HepG2 (cell line): ENCODE measurements around the gene PTPMT1. TPM values are rescaled to one million over a fixed set of nuclear protein-coding genes. Genes with fewer than 3 reads are reported as not detected.

ENCODE experiments used
- ATAC-seq: fragments of 200-7000 bp; cut with Tn5 transposase; 3 replicates; pipeline ENCODE4 v1.9.1; 2020; ENCODE audit warnings: mild to moderate bottlenecking, moderate library complexity
- BruUV-seq: library from RNA; stranded (reverse); fragments of 400-500 nt; replicated peaks from 2 replicates; lab custom pipeline; 2021; lab: Mats Ljungman, UMichigan
- CTCF ChIA-PET: fragments of 300-600 bp; formaldehyde crosslinking; extraction: SDS; loops from one replicate; lab custom pipeline; 2021; ENCODE audit warnings: low total read pairs, inconsistent platforms, low intra/inter-chr PET ratio; lab: Yijun Ruan, JAX
- POLR2A ChIA-PET: fragments of 350-600 bp; sonication (Branson Sonifier 250); formaldehyde crosslinking; loops from one replicate; lab custom pipeline; 2020; ENCODE audit warnings: antibody characterized with exemption, inconsistent platforms; lab: Yijun Ruan, JAX
- DNase-seq: peaks from one replicate; pipeline ENCODE4 v3.0.0-alpha.2; 2015; ENCODE audit warnings: low spot score
- FAIRE-seq: peaks from 3 replicates; lab custom pipeline; 2011; peaks lifted over from hg19 to GRCh38; lab: Jason Lieb, UNC
- H2AFZ ChIP-seq: one replicate; pipeline ENCODE4 v1.6.1; 2011; ENCODE audit warnings: low read length, inconsistent platforms
- H3K27ac ChIP-seq: fragments of 300-600 bp; 3 replicates; pipeline ENCODE4 v1.8.0; 2011; ENCODE audit warnings: mixed run types, mild to moderate bottlenecking, mixed read lengths, low read length, inconsistent platforms; ENCODE audit not compliant: insufficient read depth; ENCODE audit errors: extremely low read length
- H3K27me3 ChIP-seq, 2 experiments: fragments of 200-600 bp in 1 of 2; 2 replicates in 1 of 2; 3 replicates in 1 of 2; pipeline versions ENCODE4 v1.6.0 to v1.8.0; 2011; ENCODE audit warnings: low read length in 2 of 2, mild to moderate bottlenecking in 2 of 2, moderate library complexity in 2 of 2, inconsistent platforms in 1 of 2; ENCODE audit not compliant: insufficient read depth in 2 of 2, control insufficient read depth in 1 of 2
- H3K36me3 ChIP-seq, 2 experiments: fragments of 200-600 bp in 1 of 2; replicated peaks in 1 of 2; 2 replicates in 1 of 2; 3 replicates in 1 of 2; pipeline versions ENCODE4 v1.5.1 to v1.8.0; 2011; ENCODE audit warnings: low read length in 2 of 2, inconsistent platforms in 1 of 2; ENCODE audit not compliant: insufficient read depth in 2 of 2, control insufficient read depth in 1 of 2
- H3K4me1 ChIP-seq: 2 replicates; pipeline ENCODE4 v1.5.1; 2012; ENCODE audit warnings: low read length, inconsistent platforms; ENCODE audit not compliant: insufficient read depth
- H3K4me2 ChIP-seq: 2 replicates; pipeline ENCODE4 v1.6.0; 2011; ENCODE audit warnings: low read depth, low read length, inconsistent platforms
- H3K4me3 ChIP-seq, 3 experiments: fragments of 200-600 bp in 1 of 3; sonication (generic), shearing (Covaris generic) in 1 of 3; replicated peaks in 1 of 3; 2 replicates each; pipeline ENCODE4 v1.5.1; 2011 to 2016; ENCODE audit warnings: low read length in 3 of 3, inconsistent platforms in 2 of 3, low read depth in 2 of 3, mild to moderate bottlenecking in 2 of 3, control low read depth in 1 of 3, mixed read lengths in 1 of 3; ENCODE audit not compliant: insufficient read depth in 1 of 3
- H3K79me2 ChIP-seq: one replicate; pipeline ENCODE4 v1.6.1; 2011; ENCODE audit warnings: low read length, inconsistent platforms; ENCODE audit not compliant: insufficient read depth
- H3K9ac ChIP-seq: 2 replicates; pipeline ENCODE4 v1.6.0; 2011; ENCODE audit warnings: mild to moderate bottlenecking, low read depth, low read length, inconsistent platforms; ENCODE audit not compliant: insufficient read depth
- H3K9me3 ChIP-seq: 2 replicates; pipeline ENCODE4 v1.5.1; 2012; ENCODE audit warnings: mild to moderate bottlenecking, low read length
- H4K20me1 ChIP-seq: 2 replicates; pipeline ENCODE4 v1.6.0; 2011; ENCODE audit warnings: inconsistent platforms, mild to moderate bottlenecking, low read length, moderate library complexity; ENCODE audit not compliant: insufficient read depth
- DR1 ChIP-seq: sonication (generic); formaldehyde crosslinking; IDR thresholded peaks from 2 replicates; pipeline ENCODE4 v1.8.0; 2021; ENCODE audit warnings: mild to moderate bottlenecking, missing genetic modification reagents, inconsistent platforms
- NRL ChIP-seq: sonication (generic); formaldehyde crosslinking; IDR thresholded peaks from 2 replicates; pipeline ENCODE4 v1.5.0; 2020; ENCODE audit warnings: missing genetic modification reagents, mild to moderate bottlenecking, moderate library complexity, borderline replicate concordance
- REL ChIP-seq: sonication (generic); formaldehyde crosslinking; conservative IDR thresholded peaks from 2 replicates; pipeline ENCODE4 v1.8.0; 2022; ENCODE audit warnings: mild to moderate bottlenecking, missing genetic modification reagents, moderate library complexity
- TP53 ChIP-seq: sonication (generic); formaldehyde crosslinking; conservative IDR thresholded peaks from 2 replicates; pipeline ENCODE4 v1.4.0; 2020; ENCODE audit warnings: missing genetic modification reagents
- ZBTB42 ChIP-seq: sonication (generic); formaldehyde crosslinking; IDR thresholded peaks from 2 replicates; pipeline ENCODE4 v1.5.0; 2020; ENCODE audit warnings: mild to moderate bottlenecking, missing genetic modification reagents
- ZFP1 ChIP-seq: IDR thresholded peaks from 2 replicates; pipeline ENCODE4 v1.6.1; 2016
- ZNF629 ChIP-seq: sonication (generic); formaldehyde crosslinking; conservative IDR thresholded peaks from 2 replicates; pipeline ENCODE4 v1.5.0; 2020; ENCODE audit warnings: missing genetic modification reagents
- ZSCAN9 ChIP-seq: IDR thresholded peaks from 2 replicates; pipeline ENCODE4 v1.6.1; 2016; ENCODE audit warnings: borderline replicate concordance
- WGBS: methylation state at CpG from one replicate; pipeline ENCODE4 v1.1.6; 2017; ENCODE audit warnings: low lambda C conversion rate; 5-methylcytosine and 5-hydroxymethylcytosine counted together
- in situ Hi-C: cut with HindIII; loops from 2 replicates; pipeline ENCODE4 v1.10.0; 2017; ENCODE audit warnings: low pct_unique_long_range_greater_than_20kb; ENCODE audit not compliant: extremely low pct_ligation_motif_present
- intact Hi-C: fragments of 100-400 bp; cut with micrococcal nuclease; formaldehyde crosslinking; loops from one replicate; pipeline ENCODE4 v1.10.0; 2022; ENCODE audit not compliant: unreplicated experiment
- polyA plus RNA-seq, 8 experiments: library from polyadenylated mRNA; depleted of rRNA in 3 of 8; stranded (reverse) in 7 of 8; unstranded in 1 of 8; fragments of >200 nt; fragmentation: Illumina TruSeq in 4 of 8; extraction: Trizol in 4 of 8; gene quantifications; 2 replicates each; pipeline versions ENCODE4 v1.2.1 to v1.2.3, GENCODE V29; 2011 to 2016; ENCODE audit warnings: low read depth in 4 of 8, missing spikeins in 1 of 8, mixed read lengths in 1 of 8; ENCODE audit not compliant: insufficient read depth in 1 of 8
- total RNA-seq, 5 experiments: library from RNA; depleted of rRNA; stranded (reverse); fragments of >200 nt; fragmentation: Illumina TruSeq; extraction: Trizol; gene quantifications; 2 replicates each; pipeline ENCODE4 v1.2.3, GENCODE V29; 2016; ENCODE audit warnings: low read depth in 1 of 5

PTPMT1 gene
- total and polyA plus RNA-seq, 2 of the 13 experiments (the other 11 are each of a cell fraction or from before 2014, with no cell fraction given): 55.6 to 129 TPM

DNA sequence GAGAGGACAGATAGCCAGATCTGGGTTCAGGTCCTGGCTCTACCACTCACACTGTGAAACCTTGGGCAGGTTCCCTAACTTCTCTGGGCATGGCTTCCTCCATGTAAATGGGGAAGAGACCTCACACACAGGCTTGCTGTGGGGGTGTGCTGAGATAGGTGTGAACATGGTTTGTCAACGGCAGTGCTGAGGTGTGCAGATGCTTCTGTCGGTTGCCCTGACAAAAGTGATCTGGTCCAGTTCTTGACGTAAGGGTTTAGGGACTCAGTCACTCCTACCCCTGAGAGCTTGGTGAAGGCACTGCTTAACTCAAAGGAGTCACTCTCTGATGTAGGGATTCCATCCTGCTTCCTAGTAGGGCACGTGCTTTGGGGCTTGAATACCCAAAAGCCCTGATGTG is 26.9 kb downstream of the PTPMT1 start:
- no peaks in the 10 kb centered on the region for H3K36me3 ChIP-seq
- no TSS peak for BruUV-seq
- intact Hi-C loops: no loop called here
- 36% methylated on average over 4 of the region's 4 CpGs for WGBS
- H3K9ac ChIP-seq: peak overlapping the region; percentile 24; the same call in 1 of the 2 replicates
- FAIRE-seq (no peak), ATAC-seq (no peak), DNase-seq (no peak)
- H3K27me3 ChIP-seq: peaks cover 3 to 27% of the 10 kb centered on the region in 2 experiments
- ChIA-PET POLR2A (no interaction called here), CTCF (no interaction called here)
- no peaks in the 10 kb centered on the region for H3K9me3 ChIP-seq
- H3K4me2 ChIP-seq: peak overlapping the region; percentile 57
- H3K79me2 ChIP-seq: no peaks in the 10 kb centered on the region
- TF ChIP-seq DR1 (CRISPR knock-in tag) (no peak), REL (CRISPR knock-in tag) (no peak)
- in situ Hi-C loops: no loop called here
- H4K20me1 ChIP-seq: no peaks in the 10 kb centered on the region
- H2AFZ ChIP-seq: no peak overlapping the region
- H3K4me3 ChIP-seq: peak overlapping the region in 1 of 3 experiments; percentile 57; a peak in 1 of 6 replicates
- H3K27ac ChIP-seq: no peak overlapping the region
- H3K4me1 ChIP-seq: peaks cover 66% of the 10 kb centered on the region

- no peak for ATAC-seq
- ChIA-PET CTCF (no interaction called here), POLR2A (no interaction called here)
- no peak for TF ChIP-seq TP53 (CRISPR knock-in tag)
- TF ChIP-seq ZSCAN9 (CRISPR knock-in tag): no peak
- TF ChIP-seq ZNF629 (CRISPR knock-in tag): peak; percentile 92
- no peak for TF ChIP-seq ZBTB42 (CRISPR knock-in tag)
- no peak for TF ChIP-seq NRL (CRISPR knock-in tag)
- no peak for TF ChIP-seq ZFP1
- H3K4me3 ChIP-seq: peak overlapping the region in 1 of 3 experiments; percentile 73; a peak in 2 of 6 replicates
- DNase-seq: no peak
- H3K27me3 ChIP-seq: peaks cover 3 to 27% of the 10 kb centered on the region in 2 experiments
- in situ Hi-C loops: no loop called here
- no peaks in the 10 kb centered on the region for H3K9me3 ChIP-seq
- peak overlapping the region; percentile 86 for H3K4me2 ChIP-seq
- no peaks in the 10 kb centered on the region for H4K20me1 ChIP-seq
- peaks cover 59% of the 10 kb centered on the region for H3K4me1 ChIP-seq
- H3K36me3 ChIP-seq: no peaks in the 10 kb centered on the region
- no peak overlapping the region for H3K27ac ChIP-seq
- no peaks in the 10 kb centered on the region for H3K79me2 ChIP-seq
- intact Hi-C loops: no loop called here
- FAIRE-seq: no peak
- 48% methylated on average over 2 of the region's 2 CpGs for WGBS
- H2AFZ ChIP-seq: no peak overlapping the region
- no TSS peak for BruUV-seq
- no peak overlapping the region for H3K9ac ChIP-seq
Measured at GRCh38 chr11:47592970-47593369, 27.6 kb downstream of the PTPMT1 start.
